Activated CD4-positive, alpha-beta memory T cell treated with anti-CD3 and anti-CD28 coated beads for 36 hours (primary cell): ENCODE data around the gene LRP2. TPM values are rescaled to one million over a fixed set of nuclear protein-coding genes. Genes with fewer than 3 reads are reported as not detected.
"Not testable (repeated sequence)": the region's sequence is repeated elsewhere in the genome, so short reads cannot be mapped to it uniquely, and the experiment has no call there.

Experiments
- CTCF ChIA-PET: fragments of 350-600 bp; sonication (Branson Sonifier 250); formaldehyde crosslinking; loops from one replicate; lab custom pipeline; 2021; ENCODE audit warnings: antibody characterized with exemption, inconsistent platforms; lab: Charles Lee
- POLR2A ChIA-PET: fragments of 350-600 bp; sonication (Branson Sonifier 250); formaldehyde crosslinking; loops from one replicate; lab custom pipeline; 2021; ENCODE audit warnings: antibody characterized with exemption; lab: Charles Lee
- DNase-seq: peaks from one replicate; pipeline ENCODE4 v3.0.0-alpha.2; 2020
- H3K27ac Mint-ChIP-seq: one replicate; pipeline ENCODE4 v1.8.0; 2021; ENCODE audit warnings: mixed read lengths
- H3K27me3 Mint-ChIP-seq: one replicate; pipeline ENCODE4 v1.8.0; 2021; ENCODE audit warnings: mixed read lengths
- H3K36me3 Mint-ChIP-seq: one replicate; pipeline ENCODE4 v1.8.0; 2021; ENCODE audit warnings: mixed read lengths
- H3K4me1 Mint-ChIP-seq: one replicate; pipeline ENCODE4 v1.8.0; 2021; ENCODE audit warnings: low read depth, mixed read lengths
- H3K4me3 Mint-ChIP-seq: one replicate; pipeline ENCODE4 v1.8.0; 2021; ENCODE audit warnings: mild to moderate bottlenecking, mixed read lengths
- H3K9me3 Mint-ChIP-seq: one replicate; pipeline ENCODE4 v1.8.0; 2021; ENCODE audit warnings: mixed read lengths
- intact Hi-C: fragments of 100-400 bp; cut with micrococcal nuclease; formaldehyde crosslinking; loops from one replicate; pipeline ENCODE4 v1.15.1; 2023
- total RNA-seq, 2 experiments: library from RNA; stranded (reverse); gene quantifications; one replicate each; pipeline ENCODE4 v1.2.3, GENCODE V29; 2021

LRP2 gene
- total RNA-seq, 2 experiments from 2014 or later: 0.27 to 0.52 TPM

GRCh38 chr2:169139993-169140767 is 222.2 kb downstream of the LRP2 start:
- no peaks in the 10 kb centered on the region for H3K36me3 Mint-ChIP-seq
- no peaks in the 10 kb centered on the region for H3K4me1 Mint-ChIP-seq
- H3K4me3 Mint-ChIP-seq: no peak overlapping the region
- POLR2A ChIA-PET: no interaction called here
- CTCF ChIA-PET: interaction anchor here (0.6 to 7.5 kb wide), 10 partner anchors 9 to 183 kb away, joined by 3 to 161 read pairs (median 3); no protein-coding TSS in a partner anchor
- DNase-seq: no peak
- no peaks in the 10 kb centered on the region for H3K27me3 Mint-ChIP-seq
- intact Hi-C loops: loop anchor here (10.0 kb wide), 1 partner anchor 255 kb away; no protein-coding TSS in a partner anchor
- H3K9me3 Mint-ChIP-seq: no peaks in the 10 kb centered on the region
- H3K27ac Mint-ChIP-seq: no peak overlapping the region

GRCh38 chr2:169139145-169139544 is 223.2 kb downstream of the LRP2 start:
- Mint-ChIP-seq H3K27ac (no peak overlapping the region), H3K4me1 (no peaks in the 10 kb centered on the region), H3K27me3 (no peaks in the 10 kb centered on the region), H3K36me3 (no peaks in the 10 kb centered on the region), H3K9me3 (no peaks in the 10 kb centered on the region), H3K4me3 (no peak overlapping the region)
- intact Hi-C loops: no loop called here
- POLR2A ChIA-PET: no interaction called here
- CTCF ChIA-PET: interaction anchor here (1.0 to 7.5 kb wide), 8 partner anchors 8 to 177 kb away, joined by 3 to 161 read pairs (median 4); no protein-coding TSS in a partner anchor
- DNase-seq: no peak

- no peak for DNase-seq
- Mint-ChIP-seq H3K36me3 (no peaks in the 10 kb centered on the region), H3K27ac (no peak overlapping the region), H3K27me3 (no peaks in the 10 kb centered on the region), H3K4me3 (no peak overlapping the region), H3K9me3 (no peaks in the 10 kb centered on the region), H3K4me1 (no peaks in the 10 kb centered on the region)
- ChIA-PET CTCF (interaction anchor here (0.9 to 7.5 kb wide), 5 partner anchors 10 to 176 kb away, joined by 3 to 161 read pairs (median 8); no protein-coding TSS in a partner anchor), POLR2A (no interaction called here)
- intact Hi-C loops: no loop called here
Measured at GRCh38 chr2:169137924-169138323, 224.4 kb downstream of the LRP2 start.

GRCh38 chr2:169136885-169137534 is 225.3 kb downstream of the LRP2 start:
- ChIA-PET CTCF (no interaction called here), POLR2A (no interaction called here)
- no peak overlapping the region for H3K4me3 Mint-ChIP-seq
- no peak for DNase-seq
- H3K36me3 Mint-ChIP-seq: no peaks in the 10 kb centered on the region
- no peaks in the 10 kb centered on the region for H3K27me3 Mint-ChIP-seq
- no peaks in the 10 kb centered on the region for H3K4me1 Mint-ChIP-seq
- no peaks in the 10 kb centered on the region for H3K9me3 Mint-ChIP-seq
- intact Hi-C loops: no loop called here
- H3K27ac Mint-ChIP-seq: no peak overlapping the region

GRCh38 chr2:169136428-169136827 is 225.9 kb downstream of the LRP2 start:
- H3K4me3 Mint-ChIP-seq, H3K4me1 Mint-ChIP-seq, CTCF ChIA-PET, H3K27ac Mint-ChIP-seq, H3K9me3 Mint-ChIP-seq, DNase-seq, POLR2A ChIA-PET, intact Hi-C loops, H3K36me3 Mint-ChIP-seq, H3K27me3 Mint-ChIP-seq: not testable (repeated sequence)

GRCh38 chr2:169134272-169134671 is 228.1 kb downstream of the LRP2 start:
- CTCF ChIA-PET: interaction anchor here (0.7 to 1.0 kb wide), 3 partner anchors 8 to 25 kb away, joined by 3 to 4 read pairs (median 4); no protein-coding TSS in a partner anchor
- H3K36me3 Mint-ChIP-seq, H3K9me3 Mint-ChIP-seq, H3K4me1 Mint-ChIP-seq, H3K4me3 Mint-ChIP-seq, POLR2A ChIA-PET, H3K27ac Mint-ChIP-seq, intact Hi-C loops, DNase-seq, H3K27me3 Mint-ChIP-seq: not testable (repeated sequence)

GRCh38 chr2:169131587-169132512 is 230.5 kb downstream of the LRP2 start:
- Mint-ChIP-seq H3K27ac (no peak overlapping the region), H3K36me3 (no peaks in the 10 kb centered on the region), H3K9me3 (no peaks in the 10 kb centered on the region), H3K4me1 (no peaks in the 10 kb centered on the region), H3K27me3 (no peaks in the 10 kb centered on the region), H3K4me3 (no peak overlapping the region)
- ChIA-PET POLR2A (interaction anchor here (1.0 kb wide), 1 partner anchor 22 kb away, joined by 4 read pairs; no protein-coding TSS in a partner anchor), CTCF (interaction anchor here (0.6 to 3.7 kb wide), 32 partner anchors 10 to 936 kb away, joined by 3 to 155 read pairs (median 4); partner anchors contain the start of gene SPC25)
- intact Hi-C loops: loop anchor here (1.0 kb wide), 3 partner anchors 23 to 184 kb away; no protein-coding TSS in a partner anchor
- DNase-seq: no peak

GRCh38 chr2:169129703-169130243 is 232.6 kb downstream of the LRP2 start:
- Mint-ChIP-seq H3K4me3 (no peak overlapping the region), H3K4me1 (no peaks in the 10 kb centered on the region), H3K27ac (no peak overlapping the region), H3K27me3 (no peaks in the 10 kb centered on the region), H3K36me3 (no peaks in the 10 kb centered on the region), H3K9me3 (no peaks in the 10 kb centered on the region)
- ChIA-PET CTCF (interaction anchor here (1.3 to 3.7 kb wide), 4 partner anchors 12 to 167 kb away, joined by 3 to 155 read pairs (median 75); no protein-coding TSS in a partner anchor), POLR2A (no interaction called here)
- no peak for DNase-seq
- intact Hi-C loops: no loop called here

- DNase-seq: no peak
- no peaks in the 10 kb centered on the region for H3K9me3 Mint-ChIP-seq
- ChIA-PET CTCF (interaction anchor here (1.0 to 2.8 kb wide), 3 partner anchors 10 to 22 kb away, joined by 3 to 18 read pairs (median 13); no protein-coding TSS in a partner anchor), POLR2A (no interaction called here)
- no peak overlapping the region for H3K4me3 Mint-ChIP-seq
- peaks cover 1% of the 10 kb centered on the region for H3K36me3 Mint-ChIP-seq
- intact Hi-C loops: no loop called here
- H3K4me1 Mint-ChIP-seq: no peaks in the 10 kb centered on the region
- peaks cover 3% of the 10 kb centered on the region for H3K27me3 Mint-ChIP-seq
- no peak overlapping the region for H3K27ac Mint-ChIP-seq
Measured at GRCh38 chr2:169119851-169120250, 242.5 kb downstream of the LRP2 start.

- no peak overlapping the region for H3K27ac Mint-ChIP-seq
- H3K36me3 Mint-ChIP-seq: peaks cover 1% of the 10 kb centered on the region
- peaks cover 3% of the 10 kb centered on the region for H3K27me3 Mint-ChIP-seq
- no peak for DNase-seq
- intact Hi-C loops: no loop called here
- no peak overlapping the region for H3K4me3 Mint-ChIP-seq
- ChIA-PET POLR2A (no interaction called here), CTCF (interaction anchor here (1.5 to 2.8 kb wide), 3 partner anchors 10 to 23 kb away, joined by 5 to 18 read pairs (median 13); no protein-coding TSS in a partner anchor)
- H3K4me1 Mint-ChIP-seq: no peaks in the 10 kb centered on the region
- no peaks in the 10 kb centered on the region for H3K9me3 Mint-ChIP-seq
Measured at GRCh38 chr2:169119123-169119760, 243.1 kb downstream of the LRP2 start.

GRCh38 chr2:169118060-169118459 is 244.3 kb downstream of the LRP2 start:
- POLR2A ChIA-PET: no interaction called here

More at GRCh38 chr2:169118060-169118459, 244.3 kb downstream of the LRP2 start:
- Mint-ChIP-seq H3K4me1 (no peaks in the 10 kb centered on the region), H3K36me3 (peaks cover 1% of the 10 kb centered on the region), H3K27ac (no peak overlapping the region), H3K9me3 (no peaks in the 10 kb centered on the region), H3K27me3 (peaks cover 3% of the 10 kb centered on the region), H3K4me3 (no peak overlapping the region)
- CTCF ChIA-PET: interaction anchor here (1.5 to 2.8 kb wide), 2 partner anchors 8 to 24 kb away, joined by 5 to 18 read pairs; no protein-coding TSS in a partner anchor
- no peak for DNase-seq
- intact Hi-C loops: no loop called here
